Hepatocyte (in vitro differentiated cells): ENCODE measurements around the gene FRS2.

Experiments
- EZH2 ChIP-seq: fragments of 200-600 bp; sonication (generic); IDR thresholded peaks from 2 replicates; pipeline ENCODE4 v1.6.1; 2016; ENCODE audit warnings: antibody characterized with exemption, mild to moderate bottlenecking, borderline replicate concordance
- EZH2phosphoT487 ChIP-seq: fragments of 200-600 bp; sonication (generic); IDR thresholded peaks from one replicate; pipeline ENCODE4 v1.6.1; 2018; ENCODE audit warnings: antibody characterized with exemption, mild to moderate bottlenecking, low read depth, moderate library complexity; ENCODE audit not compliant: unreplicated experiment, severe bottlenecking
- TF ChIP-seq, protein P1 (sequence below): fragments of 200-600 bp; sonication (generic); IDR thresholded peaks from 2 replicates; pipeline ENCODE4 v1.5.1; 2016; ENCODE audit warnings: antibody characterized with exemption, mild to moderate bottlenecking; ENCODE audit not compliant: poor library complexity

DNA sequence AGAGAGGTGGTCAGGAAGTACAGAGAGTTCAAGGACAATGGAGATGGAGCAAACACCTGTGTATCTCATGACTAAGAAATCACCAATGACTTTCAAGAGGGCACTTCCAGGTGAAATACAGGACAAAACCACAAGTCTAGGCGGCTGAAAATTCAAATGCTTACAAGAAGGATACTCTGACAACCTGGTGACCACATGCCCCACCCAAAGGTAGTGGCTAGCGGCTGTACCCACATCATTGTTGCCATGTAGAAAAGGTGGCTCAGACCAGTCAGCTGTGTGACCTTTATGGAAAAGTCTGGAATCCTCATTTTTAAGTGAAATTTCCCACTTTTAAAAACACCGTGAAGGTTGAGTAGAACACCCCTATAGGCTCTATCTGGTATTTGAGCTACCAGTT lies 48.6 kb upstream of the FRS2 start:
- TF ChIP-seq EZH2phosphoT487 (no peak), EZH2 (no peak)
- TF ChIP-seq, protein P1, sequence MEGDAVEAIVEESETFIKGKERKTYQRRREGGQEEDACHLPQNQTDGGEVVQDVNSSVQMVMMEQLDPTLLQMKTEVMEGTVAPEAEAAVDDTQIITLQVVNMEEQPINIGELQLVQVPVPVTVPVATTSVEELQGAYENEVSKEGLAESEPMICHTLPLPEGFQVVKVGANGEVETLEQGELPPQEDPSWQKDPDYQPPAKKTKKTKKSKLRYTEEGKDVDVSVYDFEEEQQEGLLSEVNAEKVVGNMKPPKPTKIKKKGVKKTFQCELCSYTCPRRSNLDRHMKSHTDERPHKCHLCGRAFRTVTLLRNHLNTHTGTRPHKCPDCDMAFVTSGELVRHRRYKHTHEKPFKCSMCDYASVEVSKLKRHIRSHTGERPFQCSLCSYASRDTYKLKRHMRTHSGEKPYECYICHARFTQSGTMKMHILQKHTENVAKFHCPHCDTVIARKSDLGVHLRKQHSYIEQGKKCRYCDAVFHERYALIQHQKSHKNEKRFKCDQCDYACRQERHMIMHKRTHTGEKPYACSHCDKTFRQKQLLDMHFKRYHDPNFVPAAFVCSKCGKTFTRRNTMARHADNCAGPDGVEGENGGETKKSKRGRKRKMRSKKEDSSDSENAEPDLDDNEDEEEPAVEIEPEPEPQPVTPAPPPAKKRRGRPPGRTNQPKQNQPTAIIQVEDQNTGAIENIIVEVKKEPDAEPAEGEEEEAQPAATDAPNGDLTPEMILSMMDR = no peak
